ENCODE results near the gene ZNF618. TPM values are rescaled to one million over a fixed set of nuclear protein-coding genes. Genes with fewer than 3 reads are reported as not detected.

The ZNF618 gene
- polyA plus RNA-seq, 3 donors = 42.8 to 47.0 (median 46.5) TPM

- no peak for DNase-seq (ENCODE audit: extremely low read depth in 1 of 11, low read depth in 9 of 11, low spot score in 4 of 11)
These were observed 149.7 kb downstream of the ZNF618 start for GRCh38 chr9:114025760-114026159.

- DNase-seq (ENCODE audit: extremely low read depth in 1 of 11, low read depth in 9 of 11, low spot score in 4 of 11) = no peak
These were observed 150.2 kb downstream of the ZNF618 start for GRCh38 chr9:114026335-114026734.

- no peak for DNase-seq (ENCODE audit: extremely low read depth in 1 of 11, low read depth in 9 of 11, low spot score in 4 of 11)
These were observed 151.2 kb downstream of the ZNF618 start for GRCh38 chr9:114027159-114027862.

GRCh38 chr9:114027863-114028465 is 151.9 kb downstream of the ZNF618 start:
- no peak for DNase-seq (ENCODE audit: extremely low read depth in 1 of 11, low read depth in 9 of 11, low spot score in 4 of 11)

- DNase-seq (ENCODE audit: extremely low read depth in 1 of 11, low read depth in 9 of 11, low spot score in 4 of 11) = no peak
These were observed 152.5 kb downstream of the ZNF618 start for GRCh38 chr9:114028646-114029045.

- DNase-seq (ENCODE audit: extremely low read depth in 1 of 11, low read depth in 9 of 11, low spot score in 4 of 11) = no peak
These were observed 153.4 kb downstream of the ZNF618 start for GRCh38 chr9:114029311-114030170.

GRCh38 chr9:114030364-114030763 is 154.3 kb downstream of the ZNF618 start:
- no peak for DNase-seq (ENCODE audit: extremely low read depth in 1 of 11, low read depth in 9 of 11, low spot score in 4 of 11)

GRCh38 chr9:114031037-114031630 is 155.0 kb downstream of the ZNF618 start:
- DNase-seq (ENCODE audit: extremely low read depth in 1 of 11, low read depth in 9 of 11, low spot score in 4 of 11) = no peak

- DNase-seq (ENCODE audit: extremely low read depth in 1 of 11, low read depth in 9 of 11, low spot score in 4 of 11) = no peak
These were observed 156.1 kb downstream of the ZNF618 start for GRCh38 chr9:114031948-114032840.

GRCh38 chr9:114033397-114034103 is 157.4 kb downstream of the ZNF618 start:
- DNase-seq (ENCODE audit: extremely low read depth in 1 of 11, low read depth in 9 of 11, low spot score in 4 of 11) = peak in 3 of 11 donors; percentile 17 to 24 (median 18)

- DNase-seq (ENCODE audit: extremely low read depth in 1 of 11, low read depth in 9 of 11, low spot score in 4 of 11) = no peak
These were observed 158.1 kb downstream of the ZNF618 start for GRCh38 chr9:114034196-114034595.

- DNase-seq (ENCODE audit: extremely low read depth in 1 of 11, low read depth in 9 of 11, low spot score in 4 of 11) = no peak
These were observed 158.6 kb downstream of the ZNF618 start for GRCh38 chr9:114034661-114035062.

- DNase-seq (ENCODE audit: extremely low read depth in 1 of 11, low read depth in 9 of 11, low spot score in 4 of 11) = no peak
These were observed 159.2 kb downstream of the ZNF618 start for GRCh38 chr9:114035221-114035844.

GRCh38 chr9:114035845-114036801 is 160.0 kb downstream of the ZNF618 start:
- DNase-seq (ENCODE audit: extremely low read depth in 1 of 11, low read depth in 9 of 11, low spot score in 4 of 11) = no peak

- no peak for DNase-seq (ENCODE audit: extremely low read depth in 1 of 11, low read depth in 9 of 11, low spot score in 4 of 11)
These were observed 161.1 kb downstream of the ZNF618 start for GRCh38 chr9:114037249-114037648.

GRCh38 chr9:114037961-114038723 is 162.0 kb downstream of the ZNF618 start:
- DNase-seq (ENCODE audit: extremely low read depth in 1 of 11, low read depth in 9 of 11, low spot score in 4 of 11) = peak in 10 of 11 donors; percentile 33 to 73 (median 52)
